ENCODE data around the gene SOCS1. TPM values are rescaled to one million over a fixed set of nuclear protein-coding genes. Genes with fewer than 3 reads are reported as not detected.

The SOCS1 gene
- total and polyA plus RNA-seq, 2 of the 8 experiments (the other 6 are each of a cell fraction or from before 2014, with no cell fraction given): 21.0 to 48.9 TPM

- no peak for TF ChIP-seq SUZ12 (IDR thresholded peaks at IDR 0.05; ENCODE audit: low read length)
- no peak for TF ChIP-seq YY1 (IDR thresholded peaks at IDR 0.05; ENCODE audit: low read depth, low read length)
- no peak for TF ChIP-seq USF2 (IDR thresholded peaks at IDR 0.05; ENCODE audit: low read length)
- no peak for TF ChIP-seq CTBP2 (IDR thresholded peaks at IDR 0.05; ENCODE audit: borderline replicate concordance, insufficient read depth, insufficient read length, low read length)
These were observed 17.8 kb upstream of the SOCS1 start (continued) for GRCh38 chr16:11273721-11274324.

All from H1 (cell line).